Tongue (tissue), 2 donors: ENCODE data around the gene ZNF555. TPM values are rescaled to one million over a fixed set of nuclear protein-coding genes. Genes with fewer than 3 reads are reported as not detected.

ENCODE experiments used
- DNase-seq: peaks from one replicate; pipeline ENCODE4 v3.0.0-alpha.2; 2015
- total RNA-seq: library from RNA; depleted of rRNA; stranded (reverse); fragments of >200 nt; gene quantifications from one replicate; pipeline ENCODE4 v1.2.3, GENCODE V29; 2014

The ZNF555 gene
- total RNA-seq, 1 donor from 2014 or later: 24.4 TPM

DNA sequence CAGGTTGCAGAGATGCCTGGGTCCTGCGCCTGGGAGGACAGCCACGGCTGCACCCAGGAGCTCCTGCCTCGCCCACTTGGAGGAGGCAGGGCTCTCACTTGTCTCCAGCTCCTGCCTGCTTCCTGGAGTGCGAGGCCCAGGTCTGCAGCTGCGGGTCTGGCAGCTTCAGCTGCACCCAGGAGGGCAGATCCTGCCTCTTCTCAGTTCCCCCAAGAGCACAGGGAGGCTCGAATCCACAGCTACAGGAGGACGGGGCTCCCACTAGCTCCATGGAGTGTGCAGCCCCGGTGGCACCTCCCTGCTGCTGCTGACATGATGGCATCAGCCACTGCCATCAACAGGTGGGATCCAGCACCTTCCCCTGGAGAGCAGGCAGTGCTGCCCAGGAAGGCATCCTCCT lies 17.1 kb upstream of the ZNF555 start:
- DNase-seq: no peak

DNA sequence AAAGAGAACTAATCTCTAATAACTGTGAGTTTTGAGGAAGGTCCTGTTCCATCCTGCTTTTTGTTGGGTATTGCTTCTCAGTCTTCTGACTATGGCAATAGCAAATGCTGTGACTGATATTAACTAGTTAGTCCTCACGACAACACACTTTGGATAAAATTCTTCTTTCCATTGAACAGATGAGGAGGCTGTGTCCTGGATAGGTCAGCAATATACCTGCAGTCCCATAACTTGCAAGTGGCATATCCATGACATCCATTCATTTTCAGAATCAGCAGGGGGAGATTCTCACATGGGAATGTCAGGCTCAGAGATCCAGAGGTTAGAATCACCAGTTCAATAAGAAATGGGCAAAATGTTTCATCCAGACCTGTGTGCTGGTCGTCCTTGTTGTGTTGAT lies 14.3 kb upstream of the ZNF555 start:
- no peak for DNase-seq

DNA sequence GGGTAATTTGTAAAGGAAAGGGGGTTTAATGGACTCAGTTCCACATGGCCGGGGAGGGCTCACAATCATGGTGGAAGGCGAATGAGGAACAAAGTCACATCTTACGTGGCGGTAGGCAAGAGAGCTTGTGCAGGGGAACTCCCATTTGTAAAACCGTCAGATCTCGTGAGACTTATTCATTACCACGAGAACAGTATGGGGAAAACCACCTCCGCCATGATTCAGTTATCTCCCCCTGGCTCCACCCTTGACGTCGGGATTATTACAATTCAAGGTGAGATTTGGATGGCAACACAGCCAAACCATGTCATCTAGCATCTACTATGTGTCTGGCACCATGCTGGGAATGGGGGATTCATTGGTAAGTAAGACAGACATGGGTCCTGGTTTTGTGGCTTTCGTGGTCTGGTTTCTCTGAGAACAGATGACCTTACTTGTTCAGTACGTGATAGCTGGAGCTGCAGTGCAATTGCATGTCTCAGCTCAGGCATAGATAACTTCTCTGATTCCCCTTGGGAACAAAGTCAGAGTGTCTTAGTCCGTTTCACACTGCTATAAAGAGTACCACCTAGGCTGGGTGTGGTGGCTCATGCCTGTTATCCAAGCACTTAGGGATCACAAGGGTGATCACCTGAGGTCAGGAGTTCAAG lies 13.3 kb upstream of the ZNF555 start:
- DNase-seq: no peak

DNA sequence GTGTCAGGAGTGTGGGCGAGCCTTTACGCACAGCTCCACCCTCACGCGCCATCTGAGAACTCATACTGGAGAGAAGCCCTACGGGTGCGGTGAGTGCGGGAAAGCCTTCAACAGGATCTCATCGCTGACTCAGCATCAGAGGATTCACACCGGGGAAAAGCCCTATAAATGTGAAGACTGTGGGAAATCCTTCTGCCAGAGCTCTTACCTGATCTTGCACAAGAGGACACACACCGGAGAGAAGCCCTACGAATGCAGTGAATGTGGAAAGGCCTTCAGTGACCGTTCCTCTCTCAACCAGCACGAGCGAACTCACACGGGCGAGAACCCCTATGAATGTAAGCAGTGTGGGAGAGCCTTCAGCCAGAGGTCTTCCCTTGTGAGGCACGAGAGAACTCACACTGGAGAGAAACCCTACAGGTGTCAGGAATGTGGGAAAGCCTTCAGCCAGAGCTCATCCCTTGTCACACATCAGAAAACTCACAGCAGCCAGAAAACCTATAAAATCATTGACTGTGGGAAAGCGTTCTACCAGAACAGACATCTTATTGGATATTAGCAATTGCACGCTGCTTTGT lies 6.9 kb upstream of the ZNF555 start:
- no peak for DNase-seq

DNA sequence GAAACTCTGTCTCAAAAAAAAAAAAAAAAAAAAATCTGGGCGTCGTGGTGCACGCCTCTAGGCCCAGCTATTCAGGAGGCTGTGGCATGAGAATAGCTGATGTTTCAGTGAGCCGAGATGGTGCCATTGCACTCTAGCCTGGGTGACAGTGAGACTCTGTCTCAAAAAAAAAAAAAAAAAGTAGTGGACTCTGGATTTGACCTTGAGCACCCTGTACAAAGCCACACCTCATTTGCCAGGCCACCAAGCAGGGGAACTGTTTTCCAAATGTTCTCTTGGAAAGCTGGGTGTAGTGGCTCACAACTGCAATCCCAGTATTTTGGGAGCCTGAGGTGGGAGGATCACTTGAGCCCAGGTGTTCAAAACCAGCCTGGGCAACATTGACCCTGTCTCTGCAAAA lies 3.8 kb upstream of the ZNF555 start:
- DNase-seq: no peak

DNA sequence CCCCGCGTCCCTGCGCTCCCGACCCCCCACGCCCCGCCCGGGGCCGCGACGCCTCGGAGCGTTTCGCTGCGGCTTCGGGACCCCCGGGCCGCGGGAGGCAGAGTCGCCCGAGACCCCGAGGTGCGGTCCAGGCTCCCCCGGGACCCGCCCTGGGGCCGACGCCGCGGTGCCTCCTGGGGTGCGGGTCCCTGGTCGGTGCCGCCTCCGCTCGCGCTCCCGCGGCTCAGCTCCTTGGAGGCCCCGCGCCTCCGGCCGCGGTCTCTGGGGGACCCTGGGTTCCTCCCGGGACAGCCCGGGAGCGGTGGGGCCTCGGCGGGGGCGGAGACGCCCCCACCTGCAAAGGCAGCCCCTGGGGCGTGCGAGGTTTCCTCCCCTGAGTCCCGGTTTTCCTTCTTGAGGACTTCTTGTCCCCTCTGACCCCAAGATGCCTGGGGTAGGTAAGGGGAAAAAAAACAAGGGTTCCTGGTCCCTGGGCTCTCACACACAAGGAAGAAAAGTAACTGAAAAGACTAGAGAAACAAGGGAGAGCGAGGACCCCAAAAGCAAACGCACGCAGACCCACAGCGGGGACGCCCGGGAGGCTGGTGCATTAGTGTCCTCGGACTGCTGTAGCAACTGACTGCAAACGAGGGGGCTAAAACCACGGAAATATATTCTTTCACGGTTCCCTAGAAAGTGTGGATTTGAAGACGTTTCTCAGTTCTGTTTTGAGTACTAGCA lies 740 bp downstream of the ZNF555 start:
- DNase-seq: no peak

DNA sequence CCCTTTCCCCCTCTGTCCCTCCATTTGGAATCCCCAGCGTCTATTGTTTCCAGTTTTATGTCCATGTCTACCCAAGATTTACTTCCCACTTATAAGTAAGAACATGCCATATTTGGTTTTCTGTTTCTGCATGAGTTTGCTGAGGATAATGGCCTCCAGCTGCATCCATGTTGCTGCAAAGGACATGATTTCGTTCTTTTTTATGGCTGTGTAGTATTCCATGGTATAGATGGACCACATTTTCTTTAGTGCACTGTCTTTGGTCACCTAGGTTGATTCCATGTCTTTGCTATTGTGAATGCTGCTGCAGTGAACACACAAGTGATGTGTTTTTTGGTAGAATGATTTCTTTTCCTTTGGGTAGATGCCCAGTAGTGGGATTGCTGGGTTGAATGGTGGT lies 3.8 kb downstream of the ZNF555 start:
- no peak for DNase-seq

DNA sequence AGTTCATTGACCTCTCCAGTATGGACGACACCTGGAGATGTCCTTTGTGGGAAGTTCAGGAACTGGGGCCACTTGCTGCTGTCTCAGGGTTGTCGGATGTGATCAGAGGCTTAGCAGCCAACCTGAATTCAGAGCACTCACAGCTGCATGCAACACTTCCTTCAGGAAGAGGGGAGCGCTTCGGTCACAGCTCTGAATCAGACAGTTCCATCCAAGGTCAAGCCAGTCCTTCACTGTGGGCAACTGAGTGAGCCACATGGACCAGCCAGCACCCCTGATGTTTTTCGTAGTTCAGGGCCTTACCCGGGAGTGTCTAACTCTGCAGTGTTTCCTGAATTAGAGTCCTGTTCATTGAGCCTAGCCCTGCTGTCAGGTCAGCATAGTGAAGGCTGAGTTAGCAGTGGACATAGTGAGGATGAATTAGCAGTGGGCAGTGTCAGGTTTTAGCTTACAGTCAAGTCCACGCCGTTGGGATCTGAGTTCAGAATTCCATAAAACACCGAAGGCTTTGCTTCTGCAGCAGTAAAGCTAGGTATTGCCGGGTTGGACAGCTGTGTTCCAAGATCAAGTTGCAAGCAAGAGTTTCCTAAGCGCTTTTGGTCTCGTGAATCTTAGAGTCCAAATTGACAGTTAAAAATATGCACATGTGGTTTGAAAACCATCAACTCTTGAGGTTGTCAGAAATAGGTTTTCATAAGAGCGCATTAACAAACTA lies 5.1 kb downstream of the ZNF555 start:
- DNase-seq: peak; percentile 79

DNA sequence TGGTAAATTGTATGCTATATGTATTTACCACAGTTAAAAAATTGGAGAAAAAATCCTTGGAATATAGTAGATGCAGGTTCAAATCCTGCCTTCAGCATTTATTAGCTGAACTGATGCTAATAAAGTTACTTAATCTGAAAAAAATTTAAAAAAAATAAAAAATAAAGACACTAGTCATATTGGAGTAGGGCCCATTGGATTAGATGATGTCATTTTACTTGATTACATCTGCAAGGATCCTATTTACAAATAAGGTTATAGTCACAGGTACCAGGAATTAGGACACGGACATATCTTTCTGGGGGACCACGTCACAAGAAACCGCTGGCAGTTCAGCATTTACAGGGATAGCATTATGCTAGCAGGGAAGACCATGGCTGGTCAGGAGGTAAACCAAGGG lies 6.2 kb downstream of the ZNF555 start:
- DNase-seq: no peak

DNA sequence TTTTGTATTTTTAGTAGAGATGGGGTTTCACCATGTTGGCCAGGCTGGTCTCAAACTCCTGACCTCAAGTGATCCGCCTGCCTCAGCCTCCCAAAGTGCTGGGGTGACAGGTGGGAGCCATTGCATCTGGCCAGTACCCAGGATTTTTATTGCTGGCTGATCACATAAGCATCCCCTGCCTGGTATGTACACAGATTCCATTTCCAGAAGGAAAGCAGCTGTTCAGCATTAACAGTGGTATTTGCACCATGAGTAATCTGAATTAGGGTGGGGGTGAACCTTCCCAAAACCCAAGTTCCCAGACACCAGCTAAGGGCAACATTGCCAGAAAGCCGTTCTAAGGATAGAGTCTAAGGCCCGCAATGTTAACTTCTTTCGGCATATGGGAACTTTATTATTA lies 7.3 kb downstream of the ZNF555 start:
- DNase-seq: peak; percentile 95

DNA sequence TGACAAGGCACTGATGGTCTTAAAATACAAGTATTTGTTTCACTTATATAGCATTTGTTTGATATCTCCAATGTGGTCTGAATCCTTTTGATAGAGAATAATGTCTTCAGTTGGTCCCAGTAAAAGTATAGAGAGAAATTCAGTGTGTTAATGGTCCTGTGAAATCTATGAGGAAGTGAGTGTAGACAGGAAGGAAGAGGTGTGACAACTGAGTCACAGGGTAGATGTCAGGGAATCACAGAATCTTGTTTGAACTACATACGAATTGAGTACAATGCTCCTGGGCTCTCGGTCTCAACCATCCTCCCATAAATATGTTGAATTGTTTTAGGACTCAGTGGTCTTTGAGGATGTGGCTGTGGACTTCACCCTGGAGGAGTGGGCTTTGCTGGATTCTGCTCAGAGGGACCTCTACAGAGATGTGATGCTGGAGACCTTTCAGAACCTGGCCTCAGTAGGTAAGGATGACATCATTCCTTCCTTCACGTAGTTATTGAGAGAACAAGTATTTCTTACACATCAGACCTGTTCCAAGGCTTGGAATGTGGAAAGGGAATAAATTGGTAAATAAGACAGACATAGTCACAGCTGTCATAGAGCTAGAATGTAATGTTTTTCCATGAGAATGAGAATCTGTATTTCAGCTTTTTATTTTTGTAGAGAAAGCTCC lies 9.1 kb downstream of the ZNF555 start:
- DNase-seq: no peak

DNA sequence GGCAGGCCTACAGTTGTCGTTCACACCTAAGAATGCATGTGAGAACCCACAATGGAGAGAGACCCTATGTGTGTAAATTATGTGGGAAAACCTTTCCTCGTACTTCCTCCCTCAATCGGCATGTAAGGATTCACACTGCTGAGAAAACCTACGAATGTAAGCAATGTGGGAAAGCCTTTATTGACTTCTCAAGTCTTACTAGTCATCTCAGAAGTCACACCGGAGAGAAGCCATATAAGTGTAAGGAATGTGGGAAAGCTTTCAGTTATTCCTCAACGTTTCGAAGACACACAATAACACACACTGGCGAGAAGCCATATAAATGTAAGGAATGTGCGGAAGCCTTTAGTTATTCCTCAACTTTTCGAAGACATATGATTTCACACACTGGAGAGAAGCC lies 11.3 kb downstream of the ZNF555 start:
- DNase-seq: no peak

DNA sequence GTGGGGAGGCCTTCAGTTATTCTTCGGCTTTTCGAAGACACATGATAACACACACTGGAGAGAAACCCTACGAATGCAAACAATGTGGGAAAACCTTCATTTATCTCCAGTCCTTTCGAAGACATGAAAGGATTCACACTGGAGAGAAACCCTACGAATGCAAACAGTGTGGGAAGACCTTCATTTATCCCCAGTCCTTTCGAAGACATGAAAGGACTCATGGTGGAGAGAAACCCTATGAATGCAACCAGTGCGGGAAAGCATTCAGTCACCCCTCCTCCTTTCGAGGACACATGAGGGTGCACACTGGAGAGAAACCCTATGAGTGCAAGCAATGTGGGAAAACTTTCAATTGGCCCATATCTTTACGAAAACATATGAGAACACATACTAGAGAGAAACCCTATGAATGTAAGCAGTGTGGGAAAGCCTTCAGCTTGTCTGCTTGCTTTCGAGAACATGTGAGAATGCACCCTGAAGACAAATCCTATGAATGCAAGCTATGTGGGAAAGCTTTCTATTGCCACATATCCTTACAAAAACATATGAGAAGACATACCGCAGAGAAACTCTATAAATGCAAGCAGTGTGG lies 11.8 kb downstream of the ZNF555 start:
- no peak for DNase-seq

DNA sequence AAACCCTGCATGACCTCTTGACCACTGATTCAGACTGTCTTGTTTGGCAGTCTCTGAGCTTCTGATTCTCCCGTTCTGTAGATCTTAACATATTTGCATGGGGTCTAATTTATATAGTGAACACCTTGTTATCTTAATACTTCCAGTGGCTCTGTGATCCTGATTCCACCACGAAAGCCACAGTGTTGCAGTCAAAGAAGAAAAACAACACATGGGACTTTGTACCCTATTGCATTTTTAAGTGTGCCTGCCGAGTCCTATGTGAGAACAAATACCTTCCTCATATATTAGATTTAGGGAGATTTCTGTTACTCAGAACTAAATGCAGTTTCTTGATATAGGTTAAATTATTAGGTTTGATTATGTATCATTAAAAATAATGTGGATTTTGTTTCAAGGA lies 13.6 kb downstream of the ZNF555 start:
- no peak for DNase-seq

DNA sequence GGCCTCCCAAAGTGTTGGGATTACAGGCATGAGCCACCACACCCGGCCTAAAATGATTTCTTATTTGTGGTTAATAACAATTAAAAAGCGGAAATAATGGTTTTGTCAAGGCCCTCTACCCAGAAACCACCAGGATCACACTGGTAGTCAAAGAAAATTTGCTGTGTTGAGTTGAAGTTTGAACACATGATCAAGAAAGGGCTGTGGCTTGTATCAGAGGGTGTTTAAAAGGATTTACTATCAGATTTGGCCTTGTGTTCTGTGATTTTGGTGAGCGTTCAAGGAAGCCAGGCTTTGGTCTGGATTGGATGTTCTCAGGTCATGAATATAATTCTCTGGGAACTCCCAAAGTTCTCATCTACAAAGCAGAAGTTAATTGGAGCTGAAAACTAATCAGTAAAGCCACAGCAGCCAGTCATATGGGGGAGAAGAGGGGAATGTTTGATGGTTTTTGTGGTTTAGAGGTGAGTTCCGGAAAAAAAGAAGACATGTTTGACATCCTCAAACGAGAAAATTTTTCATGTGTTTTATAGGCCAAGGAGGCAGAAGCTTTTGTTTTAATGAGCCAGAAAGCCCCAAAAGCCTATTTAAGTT lies 15.3 kb downstream of the ZNF555 start:
- no peak for DNase-seq

DNA sequence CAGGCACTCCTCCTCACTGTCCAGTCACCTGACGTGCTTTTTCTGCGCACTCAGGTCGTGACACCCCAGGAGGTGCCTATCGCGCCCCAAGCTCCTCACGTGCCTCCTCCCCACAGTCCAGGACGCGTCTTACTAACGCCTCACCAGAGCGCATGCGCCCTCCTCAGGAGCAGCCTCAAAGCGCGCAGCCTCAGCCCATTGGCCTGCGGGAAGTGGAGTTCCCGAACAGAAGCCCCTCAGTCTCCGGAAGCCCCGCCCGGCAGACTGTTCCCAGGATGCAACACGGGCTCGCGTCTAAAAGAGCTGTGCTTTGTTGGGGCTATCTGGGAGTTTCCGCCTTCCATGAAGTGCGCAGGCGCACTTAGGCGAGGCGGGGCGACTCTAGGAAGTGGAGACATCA lies 17.6 kb downstream of the ZNF555 start:
- DNase-seq: no peak

DNA sequence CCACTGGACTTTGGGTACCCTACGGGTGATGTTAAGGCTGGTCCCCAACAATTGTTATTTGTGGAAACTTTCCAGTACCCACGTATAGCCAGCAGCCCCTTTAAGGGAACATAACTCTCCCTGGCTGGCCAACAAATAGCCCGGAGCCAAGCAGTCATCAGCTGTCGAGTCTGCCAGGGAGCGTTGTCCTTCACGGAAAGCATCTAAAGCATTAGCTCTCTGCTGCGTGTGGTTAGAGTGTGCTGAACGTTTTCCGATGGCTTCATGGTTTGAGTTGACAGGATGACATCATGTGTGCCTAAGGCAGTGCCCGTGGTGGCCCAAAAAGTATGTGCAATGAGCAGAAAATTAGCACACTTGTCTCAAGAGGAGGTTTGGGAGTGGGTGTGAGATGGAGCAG lies 22.5 kb downstream of the ZNF555 start:
- peak; percentile 81 for DNase-seq

DNA sequence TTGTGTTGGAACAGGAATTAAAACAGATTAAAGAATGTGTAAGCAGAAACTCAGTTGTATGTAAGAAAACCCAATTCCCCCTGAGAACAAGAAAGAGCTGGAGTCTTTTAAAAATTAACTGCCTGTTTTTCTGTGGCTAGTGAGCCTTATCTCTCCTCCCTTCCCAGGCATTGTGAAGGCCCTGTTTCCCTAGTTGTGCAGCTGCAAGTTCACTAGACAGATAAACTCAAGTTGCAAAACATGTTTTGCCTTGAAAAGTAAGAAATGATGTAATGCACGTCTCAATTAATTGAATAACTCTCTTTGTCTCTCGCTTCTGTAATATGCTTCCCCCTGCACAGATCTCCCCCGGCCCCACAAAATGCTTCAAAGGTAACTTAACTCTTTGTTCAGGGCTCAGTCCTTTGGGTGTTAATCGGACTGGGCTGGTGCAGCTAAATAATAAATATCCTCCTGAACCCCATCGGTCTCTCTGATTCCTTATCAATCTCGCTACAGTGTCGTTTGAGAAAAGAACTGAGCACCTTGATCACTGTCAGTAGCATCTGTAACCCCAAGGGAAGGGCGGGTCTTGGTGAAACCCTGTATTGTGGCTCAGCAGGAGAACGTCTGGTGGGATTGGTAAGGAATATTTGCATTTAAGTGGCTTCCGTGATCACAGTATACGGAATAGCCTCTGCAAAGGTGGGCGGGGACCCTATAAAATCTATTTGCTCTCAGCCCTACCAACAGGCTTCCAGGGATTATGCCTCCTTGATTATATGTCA lies 24.2 kb downstream of the ZNF555 start:
- no peak for DNase-seq

DNA sequence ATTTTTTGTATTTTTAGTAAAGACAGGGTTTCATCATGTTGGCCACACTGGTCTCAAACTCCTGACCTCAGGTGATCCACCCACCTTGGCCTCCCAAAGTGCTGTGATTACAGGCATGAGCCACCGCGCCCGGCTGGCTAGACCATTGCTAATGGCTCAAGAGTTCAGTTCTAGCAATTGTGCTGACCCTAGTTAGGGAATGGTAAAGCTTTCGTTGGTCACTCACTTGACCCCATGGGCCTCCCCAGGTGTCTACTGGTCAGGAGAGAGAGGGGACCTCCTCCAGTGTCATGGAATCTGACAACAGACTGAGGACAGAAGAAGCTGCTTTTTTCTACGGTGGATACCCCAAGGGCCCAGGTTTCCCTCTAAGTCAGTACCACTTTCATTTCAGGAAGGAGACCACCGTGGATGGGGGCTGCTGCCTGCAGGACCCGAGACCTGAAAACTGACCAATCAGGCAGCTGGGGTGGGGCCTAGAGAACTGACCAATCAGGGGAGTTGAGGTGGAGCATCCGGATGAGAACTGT lies 25.3 kb downstream of the ZNF555 start:
- DNase-seq: no peak
